Measurements from ENCODE around the gene GALNT16.

GALNT16 gene

DNA sequence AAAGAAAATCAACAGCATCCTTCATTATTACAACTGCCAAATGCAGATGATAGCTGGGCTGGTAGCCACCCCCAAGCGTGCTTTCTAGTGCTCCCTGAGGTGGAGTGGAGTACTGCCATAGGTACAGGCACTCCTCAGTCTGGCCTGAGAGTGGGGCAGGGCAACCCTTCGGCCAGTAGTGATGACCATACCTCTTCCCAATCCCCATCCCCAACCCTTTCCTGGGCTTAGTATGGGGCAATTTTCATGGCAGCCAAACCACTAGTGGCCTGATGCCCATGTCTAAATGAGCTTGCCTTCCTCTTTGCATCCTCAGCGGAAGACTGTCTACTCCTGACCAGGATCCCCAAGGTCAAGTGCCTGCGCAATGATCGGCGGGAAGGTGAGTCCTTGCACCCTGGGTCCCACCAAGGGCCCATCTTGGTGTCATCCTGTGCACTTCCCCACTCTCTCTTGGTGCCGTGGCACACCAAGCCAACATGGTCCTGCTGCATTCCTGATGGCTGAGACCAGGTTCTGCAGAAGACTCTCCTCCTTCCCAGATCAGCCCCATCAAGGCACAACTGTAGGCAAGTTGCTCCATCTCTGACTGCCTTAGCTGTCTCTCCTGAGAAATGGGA lies 65.8 kb downstream of the GALNT16 start:
- H3F3A ChIP-seq (ENCODE audit: insufficient read depth, low read length): no peaks in the 10 kb centered on the region; the same call in 1 of the 2 replicates
- H3K4me2 ChIP-seq (ENCODE audit: low read depth, low read length): no peak overlapping the region
- DNase-seq: no peak
- TF ChIP-seq EZH2phosphoT487 (IDR thresholded peaks at IDR 0.05; ENCODE audit: low read length) (no peak), EZH2 (optimal IDR thresholded peaks at IDR 0.05; ENCODE audit: low read depth, low read length) (no peak)
- TF ChIP-seq, protein P1, sequence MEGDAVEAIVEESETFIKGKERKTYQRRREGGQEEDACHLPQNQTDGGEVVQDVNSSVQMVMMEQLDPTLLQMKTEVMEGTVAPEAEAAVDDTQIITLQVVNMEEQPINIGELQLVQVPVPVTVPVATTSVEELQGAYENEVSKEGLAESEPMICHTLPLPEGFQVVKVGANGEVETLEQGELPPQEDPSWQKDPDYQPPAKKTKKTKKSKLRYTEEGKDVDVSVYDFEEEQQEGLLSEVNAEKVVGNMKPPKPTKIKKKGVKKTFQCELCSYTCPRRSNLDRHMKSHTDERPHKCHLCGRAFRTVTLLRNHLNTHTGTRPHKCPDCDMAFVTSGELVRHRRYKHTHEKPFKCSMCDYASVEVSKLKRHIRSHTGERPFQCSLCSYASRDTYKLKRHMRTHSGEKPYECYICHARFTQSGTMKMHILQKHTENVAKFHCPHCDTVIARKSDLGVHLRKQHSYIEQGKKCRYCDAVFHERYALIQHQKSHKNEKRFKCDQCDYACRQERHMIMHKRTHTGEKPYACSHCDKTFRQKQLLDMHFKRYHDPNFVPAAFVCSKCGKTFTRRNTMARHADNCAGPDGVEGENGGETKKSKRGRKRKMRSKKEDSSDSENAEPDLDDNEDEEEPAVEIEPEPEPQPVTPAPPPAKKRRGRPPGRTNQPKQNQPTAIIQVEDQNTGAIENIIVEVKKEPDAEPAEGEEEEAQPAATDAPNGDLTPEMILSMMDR (IDR thresholded peaks at IDR 0.05; ENCODE audit: low read length): no peak
- no peaks in the 10 kb centered on the region for H3K9me3 ChIP-seq (replicated peaks; ENCODE audit: insufficient read depth, low read length)
- no peaks in the 10 kb centered on the region for H3K79me2 ChIP-seq (ENCODE audit: low read length)
- no peaks in the 10 kb centered on the region for H3K36me3 ChIP-seq (replicated peaks; ENCODE audit: insufficient read depth, low read length)
- H3K9me2 ChIP-seq (replicated peaks; ENCODE audit: insufficient read depth, low read length): no peaks in the 10 kb centered on the region
- no peaks in the 10 kb centered on the region for H3K27me3 ChIP-seq (replicated peaks; ENCODE audit: insufficient read depth, low read length)
- H4K20me1 ChIP-seq (ENCODE audit: insufficient read depth, low read length): no peaks in the 10 kb centered on the region
- no peak overlapping the region for H3K9ac ChIP-seq (ENCODE audit: low read length)
- H3K4me3 ChIP-seq (ENCODE audit: low read length): no peak overlapping the region
- H3K4me1 ChIP-seq (ENCODE audit: low read length): peaks cover 13% of the 10 kb centered on the region
- 0 out of 2 replicates have a peak overlapping the region, but pooled peaks have one; percentile 65 for H2AFZ ChIP-seq (ENCODE audit: low read length)
- H3K27ac ChIP-seq (ENCODE audit: low read length): no peak overlapping the region

GRCh38 chr14:69326611-69327010 lies 66.7 kb downstream of the GALNT16 start:
- Histone ChIP-seq H3K4me2 (ENCODE audit: low read depth, low read length) (peak overlapping the region; percentile 55; the same call in 1 of the 2 replicates), H2AFZ (ENCODE audit: low read length) (peak overlapping the region; percentile 65), H3K36me3 (replicated peaks; ENCODE audit: insufficient read depth, low read length) (no peaks in the 10 kb centered on the region), H3K27ac (ENCODE audit: low read length) (peak overlapping the region; percentile 39; the same call in 1 of the 2 replicates), H3K79me2 (ENCODE audit: low read length) (no peaks in the 10 kb centered on the region), H3K9me2 (replicated peaks; ENCODE audit: insufficient read depth, low read length) (no peaks in the 10 kb centered on the region), H3K27me3 (replicated peaks; ENCODE audit: insufficient read depth, low read length) (no peaks in the 10 kb centered on the region), H3K4me1 (ENCODE audit: low read length) (peaks cover 13% of the 10 kb centered on the region), H4K20me1 (ENCODE audit: insufficient read depth, low read length) (no peaks in the 10 kb centered on the region), H3K9ac (ENCODE audit: low read length) (no peak overlapping the region), H3K9me3 (replicated peaks; ENCODE audit: insufficient read depth, low read length) (no peaks in the 10 kb centered on the region), H3K4me3 (ENCODE audit: low read length) (no peak overlapping the region), H3F3A (ENCODE audit: insufficient read depth, low read length) (no peaks in the 10 kb centered on the region; the same call in 1 of the 2 replicates)
- peak; percentile 79 for DNase-seq
- TF ChIP-seq EZH2 (optimal IDR thresholded peaks at IDR 0.05; ENCODE audit: low read depth, low read length) (no peak), EZH2phosphoT487 (IDR thresholded peaks at IDR 0.05; ENCODE audit: low read length) (no peak)
- TF ChIP-seq, protein P1 (IDR thresholded peaks at IDR 0.05; ENCODE audit: low read length): no peak

GRCh38 chr14:69327507-69327906 lies 67.5 kb downstream of the GALNT16 start:
- H3F3A ChIP-seq (ENCODE audit: insufficient read depth, low read length): no peaks in the 10 kb centered on the region; the same call in 1 of the 2 replicates
- no peak overlapping the region for H3K4me3 ChIP-seq (ENCODE audit: low read length)
- DNase-seq: no peak
- H3K9me2 ChIP-seq (replicated peaks; ENCODE audit: insufficient read depth, low read length): no peaks in the 10 kb centered on the region
- H3K27ac ChIP-seq (ENCODE audit: low read length): no peak overlapping the region
- H3K79me2 ChIP-seq (ENCODE audit: low read length): no peaks in the 10 kb centered on the region
- H3K9ac ChIP-seq (ENCODE audit: low read length): no peak overlapping the region
- H3K36me3 ChIP-seq (replicated peaks; ENCODE audit: insufficient read depth, low read length): no peaks in the 10 kb centered on the region
- H3K27me3 ChIP-seq (replicated peaks; ENCODE audit: insufficient read depth, low read length): no peaks in the 10 kb centered on the region
- no peak overlapping the region for H3K4me2 ChIP-seq (ENCODE audit: low read depth, low read length)
- H3K4me1 ChIP-seq (ENCODE audit: low read length): peaks cover 13% of the 10 kb centered on the region
- TF ChIP-seq EZH2phosphoT487 (IDR thresholded peaks at IDR 0.05; ENCODE audit: low read length): no peak
- TF ChIP-seq, protein P1 (IDR thresholded peaks at IDR 0.05; ENCODE audit: low read length): no peak
- no peak for TF ChIP-seq EZH2 (optimal IDR thresholded peaks at IDR 0.05; ENCODE audit: low read depth, low read length)
- H3K9me3 ChIP-seq (replicated peaks; ENCODE audit: insufficient read depth, low read length): no peaks in the 10 kb centered on the region
- H2AFZ ChIP-seq (ENCODE audit: low read length): no peak overlapping the region
- no peaks in the 10 kb centered on the region for H4K20me1 ChIP-seq (ENCODE audit: insufficient read depth, low read length)

Measured in MM.1S (cell line).